ENCODE data around the gene AGAP5.
A peak's percentile ranks its signal among the peaks of the same experiment; 100 is the strongest.

Gene AGAP5

DNA sequence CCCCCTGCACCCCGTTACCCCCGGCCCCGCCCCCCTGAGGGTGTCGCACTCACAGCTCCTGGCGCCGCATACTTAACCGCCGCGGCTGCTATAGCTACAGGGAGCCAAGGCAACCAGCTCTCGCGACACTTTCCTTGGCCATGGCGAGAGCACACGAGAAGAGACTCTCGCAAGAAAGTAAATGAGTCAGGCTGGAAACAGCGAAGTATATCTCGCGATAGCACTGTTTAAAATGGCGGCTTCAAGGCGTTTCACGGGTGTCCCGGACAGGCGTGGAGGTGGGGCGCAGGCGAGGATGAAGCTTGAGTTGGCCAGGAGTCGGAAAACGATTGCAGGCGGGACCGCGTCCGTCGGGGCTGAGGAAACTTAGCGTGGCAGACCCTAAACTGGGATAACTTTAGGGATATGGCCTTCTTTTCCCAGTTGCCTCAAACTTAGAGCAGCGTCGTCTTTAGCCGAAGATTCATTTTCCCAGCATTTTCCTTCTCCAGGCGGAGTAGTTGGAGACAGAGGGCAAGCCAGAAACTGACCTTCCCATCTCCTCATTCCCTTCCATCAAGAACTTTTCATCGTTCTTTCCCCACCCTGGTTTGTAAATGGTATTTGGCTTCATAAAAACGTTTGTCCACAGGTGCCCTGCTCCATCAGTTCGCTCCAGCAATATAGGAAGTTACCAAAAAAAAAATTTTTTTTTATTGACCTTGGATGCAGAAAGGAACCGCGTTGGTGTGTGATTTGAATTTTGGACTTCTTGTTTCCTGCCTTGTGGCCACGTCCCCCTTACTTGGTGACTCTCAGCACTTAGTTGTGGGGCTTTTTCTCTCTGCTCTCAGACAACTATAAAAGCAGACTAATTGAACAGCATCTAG lies 71.8 kb downstream of the AGAP5 start:
- DNase-seq (ENCODE audit: low read depth in 3 of 3) = peak; percentile 69 to 88 (median 85)

DNA sequence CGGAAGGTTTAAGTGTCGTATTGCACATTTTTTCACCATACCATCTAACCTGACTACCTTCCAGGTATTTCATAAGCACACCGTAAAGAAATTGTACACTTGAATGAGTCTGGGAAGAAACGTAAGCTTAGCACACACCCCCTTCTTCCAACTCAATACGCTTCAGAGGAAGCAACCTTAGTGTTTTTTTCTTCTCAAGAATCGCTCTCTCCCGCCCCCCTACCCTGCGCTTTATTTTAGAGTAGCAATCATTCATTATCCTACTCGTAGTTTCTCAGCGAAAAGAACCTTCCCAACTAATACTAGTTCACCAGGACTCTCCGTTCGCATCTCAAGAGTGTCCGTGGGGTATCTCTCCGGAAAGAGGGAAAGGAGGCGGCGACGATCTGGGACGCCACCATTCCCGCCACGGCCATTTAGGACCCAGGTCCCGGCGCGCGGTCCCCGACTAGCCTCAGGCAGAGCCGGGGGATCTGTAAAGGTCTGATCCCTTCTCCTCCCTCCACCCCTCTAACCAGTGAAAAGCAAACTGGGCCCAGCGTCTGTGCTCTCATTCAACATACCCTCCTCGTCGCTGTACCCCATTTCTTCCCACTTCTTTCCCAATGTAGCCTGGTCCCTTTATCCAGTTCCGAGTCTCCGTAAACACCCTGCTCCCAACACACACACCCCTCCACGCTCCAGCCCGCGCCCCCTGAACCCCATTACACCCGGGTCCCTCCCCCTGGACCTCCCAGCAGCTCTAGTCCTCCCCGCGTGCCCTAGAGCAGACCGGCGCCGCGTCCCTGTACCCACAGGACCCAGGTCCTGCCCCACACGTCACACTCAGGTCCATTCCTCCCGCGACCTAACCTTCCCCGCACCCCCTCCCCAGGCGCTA lies 72.7 kb downstream of the AGAP5 start:
- DNase-seq (ENCODE audit: low read depth in 3 of 3) = no peak
